HG03354 (cell line): ENCODE results near the gene SLC25A23.
"Not testable (repeated sequence)": the region's sequence is repeated elsewhere in the genome, so short reads cannot be mapped to it uniquely, and the experiment has no call there.

ENCODE experiments used
- ATAC-seq: cut with Tn5 transposase; IDR thresholded peaks from one replicate; pipeline ENCODE4 v1.9.1; 2021; ENCODE audit warnings: mild to moderate bottlenecking; ENCODE audit not compliant: unreplicated experiment, poor library complexity, severe bottlenecking

The SLC25A23 gene

GRCh38 chr19:6428692-6429418 lies 30.7 kb downstream of the SLC25A23 start:
- not testable (repeated sequence) for ATAC-seq

- ATAC-seq: no peak
Observed at GRCh38 chr19:6427131-6427530, 32.5 kb downstream of the SLC25A23 start.

GRCh38 chr19:6425732-6426620 lies 33.6 kb downstream of the SLC25A23 start:
- ATAC-seq: no peak

- ATAC-seq: peak; percentile 88
Observed at GRCh38 chr19:6424939-6425731, 34.5 kb downstream of the SLC25A23 start.

GRCh38 chr19:6424195-6424938 lies 35.2 kb downstream of the SLC25A23 start, which contains the start of gene KHSRP:
Gene KHSRP, minus strand, starts transcription at chr19:6424811. Its CDS starts 110 bp downstream, at chr19:6424701.
- no peak for ATAC-seq

- ATAC-seq: no peak
Observed at GRCh38 chr19:6423499-6424194, 35.9 kb downstream of the SLC25A23 start.

GRCh38 chr19:6421075-6422014 lies 38.2 kb downstream of the SLC25A23 start:
- no peak for ATAC-seq

GRCh38 chr19:6418562-6418932 lies 41.0 kb downstream of the SLC25A23 start:
- ATAC-seq: no peak

GRCh38 chr19:6417713-6418561 lies 41.7 kb downstream of the SLC25A23 start:
- ATAC-seq: no peak

- no peak for ATAC-seq
Observed at GRCh38 chr19:6416658-6417405, 42.8 kb downstream of the SLC25A23 start.

- no peak for ATAC-seq
Observed at GRCh38 chr19:6415591-6416190, 43.9 kb downstream of the SLC25A23 start.

- no peak for ATAC-seq
Observed at GRCh38 chr19:6414793-6415590, 44.6 kb downstream of the SLC25A23 start.

- no peak for ATAC-seq
Observed at GRCh38 chr19:6413721-6414643, 45.6 kb downstream of the SLC25A23 start.

- ATAC-seq: no peak
Observed at GRCh38 chr19:6413291-6413690, 46.3 kb downstream of the SLC25A23 start.
